Fibroblast of lung (primary cell): Measurements from ENCODE around the gene RHBDF2. TPM values are rescaled to one million over a fixed set of nuclear protein-coding genes. Genes with fewer than 3 reads are reported as not detected.

Experiments used
- DNase-seq, 2 donors: peaks; one replicate each; pipeline versions ENCODE4 v3.0.0 to v3.0.0-alpha.2; 2010; ENCODE audit warnings: low read depth in 2 of 2
- H2AFZ ChIP-seq: 2 replicates; pipeline ENCODE4 v1.5.1; 2012; ENCODE audit warnings: low read length, control low read depth, inconsistent platforms
- H3K27ac ChIP-seq: 2 replicates; pipeline ENCODE4 v1.5.1; 2011; ENCODE audit warnings: low read length, control low read depth; ENCODE audit not compliant: insufficient read depth
- H3K27me3 ChIP-seq: 2 replicates; pipeline ENCODE4 v1.5.1; 2011; ENCODE audit warnings: mild to moderate bottlenecking, low read length; ENCODE audit not compliant: control insufficient read depth, insufficient read depth
- H3K36me3 ChIP-seq: 2 replicates; pipeline ENCODE4 v1.5.1; 2011; ENCODE audit warnings: low read length; ENCODE audit not compliant: control insufficient read depth, insufficient read depth
- H3K4me1 ChIP-seq: 2 replicates; pipeline ENCODE4 v1.5.1; 2011; ENCODE audit warnings: low read length; ENCODE audit not compliant: control insufficient read depth, insufficient read depth; ENCODE audit errors: extremely low read depth
- H3K4me2 ChIP-seq: 2 replicates; pipeline ENCODE4 v1.5.1; 2011; ENCODE audit warnings: low read length, control low read depth; ENCODE audit not compliant: insufficient read depth; ENCODE audit errors: extremely low read depth
- H3K4me3 ChIP-seq, 4 experiments: fragments of 200-600 bp in 1 of 4; sonication (generic) in 1 of 4; replicated peaks in 1 of 4; 2 replicates each; pipeline ENCODE4 v1.5.1; 2011 to 2016; ENCODE audit warnings: low read length in 4 of 4, low read depth in 3 of 4, mild to moderate bottlenecking in 3 of 4, control low read depth in 2 of 4, inconsistent platforms in 1 of 4, mixed read lengths in 1 of 4; ENCODE audit not compliant: insufficient read depth in 1 of 4; ENCODE audit errors: control extremely low read depth in 1 of 4
- H3K79me2 ChIP-seq: 2 replicates; pipeline ENCODE4 v1.5.1; 2012; ENCODE audit warnings: mild to moderate bottlenecking, low read length, inconsistent platforms; ENCODE audit not compliant: control insufficient read depth, insufficient read depth
- H3K9ac ChIP-seq: 2 replicates; pipeline ENCODE4 v1.5.1; 2011; ENCODE audit warnings: mild to moderate bottlenecking, low read length, control low read depth; ENCODE audit not compliant: insufficient read depth
- H3K9me3 ChIP-seq: 2 replicates; pipeline ENCODE4 v1.5.1; 2012; ENCODE audit warnings: low read depth, low read length; ENCODE audit not compliant: control insufficient read depth, insufficient read depth
- H4K20me1 ChIP-seq: 2 replicates; pipeline ENCODE4 v1.5.1; 2011; ENCODE audit warnings: low read length; ENCODE audit not compliant: control insufficient read depth, insufficient read depth; ENCODE audit errors: extremely low read depth
- EZH2 ChIP-seq: IDR thresholded peaks from 2 replicates; pipeline ENCODE4 v1.5.1; 2012; ENCODE audit warnings: low read length, control low read depth, mild to moderate bottlenecking; ENCODE audit errors: missing control alignments
- polyA plus RNA-seq, 2 donors: library from polyadenylated mRNA; depleted of rRNA in 1 of 2; stranded (reverse) in 1 of 2; unstranded in 1 of 2; fragments of >200 nt; gene quantifications; 2 replicates each; pipeline ENCODE4 v1.2.1, GENCODE V29; 2011 to 2012; ENCODE audit warnings: missing spikeins in 1 of 2
- total RNA-seq: library from RNA; depleted of rRNA; stranded (reverse); fragments of >200 nt; gene quantifications from 2 replicates; pipeline ENCODE4 v1.2.1, GENCODE V29; 2014
- TF ChIP-seq, protein P1 (sequence below), 2 donors: IDR thresholded peaks in 1 of 2; conservative IDR thresholded peaks in 1 of 2; 1 replicate in 1 of 2; 2 replicates in 1 of 2; pipeline ENCODE4 v1.5.1; 2011 to 2012; ENCODE audit warnings: low read length in 2 of 2, control low read depth in 1 of 2, inconsistent platforms in 1 of 2, low read depth in 1 of 2, mild to moderate bottlenecking in 1 of 2

RHBDF2 gene
- total and polyA plus RNA-seq, 2 donors (not counting 1 experiment from before 2014, with no cell fraction given) = 0.94 to 5.1 TPM

DNA sequence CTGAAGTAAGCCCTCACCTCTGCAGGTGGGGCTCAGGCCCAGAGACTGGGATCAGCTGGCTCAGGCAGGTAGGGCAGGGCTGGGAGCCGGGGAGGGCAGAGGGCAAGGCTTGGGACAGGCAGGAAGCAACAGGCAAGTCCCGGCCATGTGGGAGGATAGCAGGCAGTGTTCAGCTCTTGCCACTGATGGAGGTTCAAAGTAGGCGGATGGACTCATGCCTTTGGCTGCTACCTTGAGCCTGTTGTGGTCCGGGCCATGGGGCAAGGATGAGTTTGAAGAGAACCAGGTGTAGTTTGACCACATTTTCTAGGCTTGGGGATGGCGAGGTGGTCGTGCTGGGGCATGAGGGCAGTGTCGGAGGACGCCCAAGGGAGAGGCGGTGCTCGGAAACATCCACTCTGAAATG is 41.3 kb upstream of the RHBDF2 start:
- H2AFZ ChIP-seq = no peak overlapping the region
- no peaks in the 10 kb centered on the region for H3K27me3 ChIP-seq
- H3K4me1 ChIP-seq = peaks cover 36% of the 10 kb centered on the region
- H3K9ac ChIP-seq = no peak overlapping the region
- H3K4me3 ChIP-seq = no peak overlapping the region
- H3K4me2 ChIP-seq = no peak overlapping the region
- no peaks in the 10 kb centered on the region for H3K36me3 ChIP-seq
- H3K9me3 ChIP-seq = no peaks in the 10 kb centered on the region
- H3K27ac ChIP-seq = no peak overlapping the region
- no peak for DNase-seq
- H4K20me1 ChIP-seq = no peaks in the 10 kb centered on the region
- H3K79me2 ChIP-seq = no peaks in the 10 kb centered on the region
- TF ChIP-seq EZH2 = no peak
- TF ChIP-seq, protein P1, sequence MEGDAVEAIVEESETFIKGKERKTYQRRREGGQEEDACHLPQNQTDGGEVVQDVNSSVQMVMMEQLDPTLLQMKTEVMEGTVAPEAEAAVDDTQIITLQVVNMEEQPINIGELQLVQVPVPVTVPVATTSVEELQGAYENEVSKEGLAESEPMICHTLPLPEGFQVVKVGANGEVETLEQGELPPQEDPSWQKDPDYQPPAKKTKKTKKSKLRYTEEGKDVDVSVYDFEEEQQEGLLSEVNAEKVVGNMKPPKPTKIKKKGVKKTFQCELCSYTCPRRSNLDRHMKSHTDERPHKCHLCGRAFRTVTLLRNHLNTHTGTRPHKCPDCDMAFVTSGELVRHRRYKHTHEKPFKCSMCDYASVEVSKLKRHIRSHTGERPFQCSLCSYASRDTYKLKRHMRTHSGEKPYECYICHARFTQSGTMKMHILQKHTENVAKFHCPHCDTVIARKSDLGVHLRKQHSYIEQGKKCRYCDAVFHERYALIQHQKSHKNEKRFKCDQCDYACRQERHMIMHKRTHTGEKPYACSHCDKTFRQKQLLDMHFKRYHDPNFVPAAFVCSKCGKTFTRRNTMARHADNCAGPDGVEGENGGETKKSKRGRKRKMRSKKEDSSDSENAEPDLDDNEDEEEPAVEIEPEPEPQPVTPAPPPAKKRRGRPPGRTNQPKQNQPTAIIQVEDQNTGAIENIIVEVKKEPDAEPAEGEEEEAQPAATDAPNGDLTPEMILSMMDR (conservative IDR thresholded peaks at IDR 0.05 in 1 of 2, IDR thresholded peaks at IDR 0.05 in 1 of 2; ENCODE audit: low read depth in 1 of 2, low read length in 2 of 2) = no peak

DNA sequence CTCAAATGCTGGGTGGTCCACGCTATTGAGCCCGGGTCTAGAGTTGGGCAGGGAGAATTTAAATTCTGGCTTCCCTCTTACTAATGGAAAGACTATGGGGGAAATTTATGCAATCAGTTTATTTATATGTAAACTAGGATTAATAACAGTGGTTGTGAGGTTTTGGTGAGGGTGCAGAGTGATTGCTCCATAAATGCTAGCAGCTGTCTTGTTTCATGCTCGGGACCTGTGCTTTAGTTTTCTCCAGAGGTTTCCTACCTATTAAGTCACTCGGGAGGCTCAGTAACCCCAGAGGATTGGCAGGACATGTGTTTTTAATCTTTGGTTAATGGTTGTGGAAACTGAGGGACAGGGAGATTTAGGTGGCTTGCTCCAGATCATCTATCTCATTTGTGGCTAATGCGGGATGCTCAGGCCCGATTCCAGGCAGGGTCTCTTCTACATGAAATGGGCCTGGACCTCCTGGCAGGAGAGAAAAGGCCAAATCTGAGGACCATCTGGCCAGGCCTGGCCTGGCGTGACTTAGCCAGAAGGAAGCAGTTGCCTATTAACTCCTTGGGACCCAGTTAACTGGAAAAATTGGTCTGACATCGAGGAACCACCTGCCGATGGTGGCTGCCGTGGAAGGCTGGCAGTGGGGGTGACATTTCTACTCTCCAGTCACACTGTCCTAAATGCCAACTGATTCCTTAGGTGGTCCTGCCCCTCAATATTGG is 40.7 kb upstream of the RHBDF2 start:
- Histone ChIP-seq H3K27ac (no peak overlapping the region), H3K36me3 (no peaks in the 10 kb centered on the region), H3K79me2 (no peaks in the 10 kb centered on the region), H3K9ac (no peak overlapping the region), H3K4me2 (no peak overlapping the region), H3K4me3 (no peak overlapping the region), H3K9me3 (no peaks in the 10 kb centered on the region), H3K4me1 (peaks cover 34% of the 10 kb centered on the region), H4K20me1 (no peaks in the 10 kb centered on the region), H3K27me3 (no peaks in the 10 kb centered on the region), H2AFZ (no peak overlapping the region)
- no peak for DNase-seq
- TF ChIP-seq, protein P1 (conservative IDR thresholded peaks at IDR 0.05 in 1 of 2, IDR thresholded peaks at IDR 0.05 in 1 of 2; ENCODE audit: low read depth in 1 of 2, low read length in 2 of 2) = no peak
- TF ChIP-seq EZH2 = no peak

DNA sequence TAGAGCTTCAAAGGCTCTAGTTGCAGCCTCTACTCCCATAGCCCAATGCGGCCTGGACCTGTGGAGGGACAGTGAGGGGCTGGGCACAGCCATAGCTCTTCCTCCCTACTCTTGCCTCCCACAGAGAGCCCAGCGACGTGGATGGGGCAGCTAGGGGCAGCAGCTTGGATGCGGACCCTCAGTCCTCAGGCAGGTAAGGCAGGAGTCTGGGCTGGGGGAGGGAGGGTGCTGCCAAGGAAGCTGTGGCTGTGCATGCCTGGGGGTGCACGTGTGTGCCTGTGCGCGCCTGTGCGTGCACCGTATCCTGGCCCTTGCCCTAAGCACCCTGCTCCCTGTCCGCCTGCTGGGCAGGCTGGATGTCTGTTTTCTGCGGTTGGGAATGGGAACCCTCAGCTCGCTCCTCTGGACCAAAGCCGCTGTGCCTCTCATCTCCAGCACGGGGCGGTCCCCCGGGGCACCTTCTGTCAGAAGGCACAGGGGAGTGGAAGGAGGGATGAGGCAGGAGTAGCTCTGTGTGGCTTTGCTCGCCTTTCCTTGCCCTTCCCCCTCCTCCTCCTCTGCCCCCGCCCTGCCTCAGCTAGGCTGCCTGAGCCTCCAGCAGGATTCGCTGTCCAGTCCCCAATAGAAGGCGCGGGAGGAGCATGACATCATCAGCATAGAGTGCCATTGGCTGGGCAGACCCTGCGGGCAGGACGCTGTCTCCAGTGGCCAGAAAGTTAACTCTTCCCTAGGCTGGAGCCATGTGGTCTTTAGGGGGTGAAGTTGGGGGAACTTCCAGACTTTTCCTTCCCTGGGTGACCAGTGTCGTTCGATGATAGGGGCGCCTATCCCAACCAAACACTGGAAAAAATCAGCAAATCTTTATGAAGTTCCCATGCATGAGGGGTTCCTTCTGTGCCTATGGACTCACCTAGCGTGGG is 39.4 kb upstream of the RHBDF2 start:
- TF ChIP-seq, protein P1 (conservative IDR thresholded peaks at IDR 0.05 in 1 of 2, IDR thresholded peaks at IDR 0.05 in 1 of 2; ENCODE audit: low read depth in 1 of 2, low read length in 2 of 2) = peak; percentile 6 to 28
- no peak for TF ChIP-seq EZH2
- peak overlapping the region; percentile 84 for H2AFZ ChIP-seq
- peaks cover 25% of the 10 kb centered on the region for H3K4me1 ChIP-seq
- H3K27me3 ChIP-seq = no peaks in the 10 kb centered on the region
- H3K27ac ChIP-seq = peak overlapping the region; percentile 63
- peak; percentile 94 to 95 for DNase-seq
- H4K20me1 ChIP-seq = no peaks in the 10 kb centered on the region
- H3K4me3 ChIP-seq = peak overlapping the region; percentile 1 to 41 (median 30)
- H3K79me2 ChIP-seq = no peaks in the 10 kb centered on the region
- H3K36me3 ChIP-seq = no peaks in the 10 kb centered on the region
- peak overlapping the region; percentile 39 for H3K9ac ChIP-seq
- H3K9me3 ChIP-seq = no peaks in the 10 kb centered on the region
- H3K4me2 ChIP-seq = peak overlapping the region; percentile 93
